NCI-H345 treated with DMSO at 0.1 percent for 48 hours (cell line): ENCODE measurements around the gene DPYSL3.
A peak's percentile ranks its signal among the peaks of the same experiment; 100 is the strongest.

Source experiments
- DNase-seq: peaks from one replicate; lab custom pipeline; 2025; ENCODE audit not compliant: unreplicated experiment; lab: John Stamatoyannopoulos, UW

DPYSL3 gene

GRCh38 chr5:147515269-147515668 is 5.4 kb upstream of the DPYSL3 start:
- no peak for DNase-seq

- peak; percentile 67 for DNase-seq
Observed at GRCh38 chr5:147512659-147513379, 3.0 kb upstream of the DPYSL3 start.

- no peak for DNase-seq
Observed at GRCh38 chr5:147510885-147511284, 1.0 kb upstream of the DPYSL3 start.

DNA sequence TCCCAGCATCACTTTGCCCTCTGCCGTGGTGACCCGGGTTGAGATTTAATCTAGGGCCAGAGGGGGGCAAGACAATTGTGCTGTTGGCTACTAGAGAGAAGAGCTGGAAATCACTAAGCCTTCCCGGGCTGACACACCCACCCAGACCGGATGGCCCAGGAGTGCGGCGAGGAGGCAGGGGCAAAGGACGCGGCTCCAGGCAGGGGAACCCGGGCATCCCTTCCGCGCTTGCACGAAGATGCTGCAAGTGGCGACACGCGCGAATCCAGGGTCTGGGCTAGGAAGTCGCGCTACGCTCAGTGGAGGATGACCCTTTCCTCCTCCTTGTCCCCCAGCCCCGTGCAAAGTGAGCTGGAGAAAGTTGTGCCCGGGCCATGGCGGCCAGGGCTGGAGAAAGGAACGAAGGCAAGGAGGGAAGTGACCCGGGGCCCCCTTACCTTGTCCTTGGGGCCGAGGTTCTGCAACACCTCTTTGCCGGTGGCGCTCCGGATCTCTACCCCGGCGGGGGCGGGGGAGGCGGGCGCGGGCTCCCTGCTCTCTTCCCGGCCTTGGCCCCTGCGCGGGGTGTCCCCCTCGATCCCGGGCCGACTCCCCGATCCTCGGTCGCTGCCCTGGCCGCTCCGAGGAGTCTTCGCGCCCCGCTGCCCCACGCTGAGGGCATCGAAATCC is 693 bp downstream of the DPYSL3 start:
- peak; percentile 53 for DNase-seq

GRCh38 chr5:147508711-147509040 is 1.2 kb downstream of the DPYSL3 start:
- DNase-seq = no peak

GRCh38 chr5:147507480-147508126 is 2.3 kb downstream of the DPYSL3 start:
- no peak for DNase-seq

DNA sequence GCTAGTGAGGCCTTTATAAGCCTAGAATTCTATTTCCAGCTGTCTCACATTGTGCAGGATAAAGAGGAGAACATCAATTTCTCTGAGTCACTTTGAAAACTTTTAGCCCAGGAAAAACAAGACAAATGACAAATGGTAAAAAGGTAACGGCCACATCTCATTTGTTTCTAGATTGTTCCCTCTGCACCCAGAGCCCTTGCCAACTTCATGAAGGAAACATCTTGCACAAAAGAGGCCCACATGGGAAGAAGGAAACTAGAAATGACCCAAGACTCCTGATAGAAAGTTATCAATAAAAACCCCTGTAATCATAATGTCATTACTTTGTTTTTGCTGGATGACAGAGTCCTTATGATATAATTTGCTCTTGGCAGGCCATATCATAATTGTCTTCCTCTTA is 5.3 kb downstream of the DPYSL3 start:
- DNase-seq = no peak

- no peak for DNase-seq
Observed at GRCh38 chr5:147504011-147504410, 5.9 kb downstream of the DPYSL3 start.

GRCh38 chr5:147490989-147491388 is 18.9 kb downstream of the DPYSL3 start:
- no peak for DNase-seq

GRCh38 chr5:147487031-147487750 is 22.7 kb downstream of the DPYSL3 start:
- no peak for DNase-seq

- DNase-seq = no peak
Observed at GRCh38 chr5:147485814-147486213, 24.1 kb downstream of the DPYSL3 start.

DNA sequence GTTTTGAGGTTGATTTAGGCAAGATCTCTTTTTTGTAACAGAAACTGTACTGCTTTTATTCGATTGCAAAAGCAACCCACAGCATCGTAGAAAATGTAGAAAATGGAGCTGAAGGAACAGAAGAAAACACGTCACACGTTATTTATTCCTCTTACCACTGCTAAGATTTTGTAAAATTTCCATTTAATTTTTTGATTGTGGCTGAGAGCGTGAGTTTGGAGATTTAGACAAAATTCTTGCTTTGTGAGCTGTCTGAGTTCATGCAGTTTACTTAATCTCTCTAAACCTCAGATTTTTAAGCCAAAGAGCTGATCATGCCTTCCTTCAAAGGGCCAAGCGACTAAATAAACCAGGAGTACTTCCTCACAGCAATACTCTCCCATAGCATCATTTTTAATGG is 24.8 kb downstream of the DPYSL3 start:
- no peak for DNase-seq

- DNase-seq = no peak
Observed at GRCh38 chr5:147484708-147485020, 25.2 kb downstream of the DPYSL3 start.

GRCh38 chr5:147483961-147484707 is 25.7 kb downstream of the DPYSL3 start:
- peak; percentile 37 for DNase-seq

DNA sequence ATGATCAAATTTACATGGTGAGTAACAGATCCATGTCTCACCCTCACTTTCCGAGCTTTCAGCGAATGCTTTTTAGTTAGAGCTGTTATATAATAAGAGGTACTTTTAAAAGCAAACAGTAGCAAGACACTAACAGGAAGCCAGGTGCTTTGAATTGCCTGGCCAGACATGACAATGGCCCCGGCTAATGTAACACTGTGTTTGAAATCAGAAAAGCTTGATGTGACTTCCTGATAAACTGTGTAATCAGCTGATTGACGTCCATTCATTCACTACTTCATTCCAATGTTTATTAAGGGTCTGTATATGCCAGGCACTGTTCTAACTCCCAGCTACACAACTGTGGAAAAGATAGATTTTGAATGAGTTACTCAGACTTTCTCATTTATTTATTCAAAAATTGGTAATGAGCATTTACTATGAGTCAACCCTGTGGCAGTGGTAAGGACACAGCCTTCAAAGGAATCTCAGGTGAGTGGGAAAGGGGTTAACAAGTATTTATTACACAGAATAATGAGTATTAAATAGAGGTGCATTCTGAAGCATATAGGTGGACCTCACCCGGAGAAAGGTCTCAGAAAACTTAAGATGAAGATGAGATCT is 26.6 kb downstream of the DPYSL3 start:
- peak; percentile 85 for DNase-seq

DNA sequence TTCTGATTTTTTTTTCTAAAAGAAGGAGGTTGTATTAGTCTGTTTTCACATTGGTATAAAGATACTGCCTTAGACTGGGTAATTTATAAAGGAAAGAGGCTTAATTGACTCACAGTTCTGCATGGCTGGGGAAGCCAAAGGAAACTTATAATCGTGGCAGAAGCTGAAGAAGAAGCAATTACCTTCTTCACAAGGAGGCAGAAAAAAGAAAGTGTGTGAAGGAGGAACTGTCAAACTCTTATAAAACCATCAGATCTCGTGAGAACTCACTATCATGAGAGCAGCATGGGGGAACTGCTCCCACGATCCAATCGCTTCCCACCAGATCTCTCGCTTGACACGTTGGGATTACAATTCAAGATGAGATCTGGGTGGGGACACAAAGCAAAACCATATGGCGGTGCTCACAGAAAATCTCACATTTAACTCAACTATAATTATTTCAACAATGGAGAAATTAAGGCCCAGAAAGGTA is 27.1 kb downstream of the DPYSL3 start:
- DNase-seq = no peak

GRCh38 chr5:147481874-147482705 is 27.8 kb downstream of the DPYSL3 start:
- DNase-seq = no peak

GRCh38 chr5:147481376-147481775 is 28.5 kb downstream of the DPYSL3 start:
- DNase-seq = no peak

DNA sequence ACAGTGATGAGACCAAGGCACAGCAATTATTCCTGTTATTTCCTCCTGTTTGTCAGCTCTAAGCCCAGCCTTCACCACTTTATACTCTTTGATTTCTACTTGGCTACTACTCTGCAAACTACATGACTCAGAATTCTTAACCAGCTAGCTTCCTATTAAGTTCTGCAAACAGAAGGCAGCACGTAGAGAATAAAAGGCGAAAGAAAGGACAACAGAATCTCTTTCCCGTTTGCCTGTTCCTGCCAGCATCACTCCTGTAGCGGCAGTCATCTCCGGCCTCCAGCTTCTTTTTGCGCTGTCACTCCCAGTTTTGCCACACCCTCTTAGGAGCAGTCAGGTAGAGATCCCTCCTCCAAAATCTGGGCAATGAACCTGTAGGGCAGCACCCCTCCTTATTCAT is 29.9 kb downstream of the DPYSL3 start:
- no peak for DNase-seq

- no peak for DNase-seq
Observed at GRCh38 chr5:147479444-147479843, 30.4 kb downstream of the DPYSL3 start.
